Myometrial cell (primary cell): ENCODE data around the gene VAV1. TPM values are rescaled to one million over a fixed set of nuclear protein-coding genes. Genes with fewer than 3 reads are reported as not detected.

ENCODE experiments used
- total RNA-seq: library from RNA; depleted of rRNA; stranded (reverse); fragments of >200 nt; gene quantifications from 2 replicates; pipeline ENCODE4 v1.2.3, GENCODE V29; 2015

The VAV1 gene
- not detected in 2 replicates for total RNA-seq

GRCh38 chr19:6772028-6772865, at the start of gene VAV1:
VAV1 (plus strand) TSS chr19:6772708; CDS start chr19:6772808, 100 bp downstream.

GRCh38 chr19:6737284-6737872, 35.1 kb upstream of the VAV1 start, which contains the start of gene GPR108:
GPR108 (minus strand) TSS chr19:6737580; CDS start chr19:6737576, 4 bp downstream.

GRCh38 chr19:6739390-6739882, 33.1 kb upstream of the VAV1 start, which contains the start of gene TRIP10:
TRIP10 (plus strand) TSS chr19:6739680; CDS start chr19:6739762, 82 bp downstream.

GRCh38 chr19:6767357-6768235, 4.9 kb upstream of the VAV1 start, which contains the start of gene SH2D3A:
SH2D3A (minus strand) TSS chr19:6767435; CDS start chr19:6763748, 3,687 bp downstream.

GRCh38 chr19:6887316-6887715, 114.8 kb downstream of the VAV1 start, which contains the start of gene ADGRE1:
ADGRE1 (plus strand) TSS chr19:6887579; CDS start chr19:6887609, 30 bp downstream.

Other genes starting within 250 kb of the VAV1 start
- gene TNFSF9, start 241.7 kb upstream of the VAV1 start, total RNA-seq, result 1.2 and 1.6 TPM in 2 replicates
- not detected in 2 replicates for gene CD70, start 181.6 kb upstream of the VAV1 start, total RNA-seq
- not detected in 2 replicates for gene TNFSF14, start 102.5 kb upstream of the VAV1 start, total RNA-seq
- 3.5 and 9.4 TPM in 2 replicates for gene C3, start 52.1 kb upstream of the VAV1 start, total RNA-seq
- gene GPR108, start 35.1 kb upstream of the VAV1 start, total RNA-seq, result 51.2 and 59.1 TPM in 2 replicates
- gene TRIP10, start 33.0 kb upstream of the VAV1 start, total RNA-seq, result 57.9 and 60.8 TPM in 2 replicates
- 0.18 TPM in 1 of 2 replicates, not detected in the other for gene SH2D3A, start 5.3 kb upstream of the VAV1 start, total RNA-seq
- gene ADGRE1, start 114.9 kb downstream of the VAV1 start, total RNA-seq, result not detected in 2 replicates
- gene MBD3L2B, start 248.7 kb downstream of the VAV1 start, total RNA-seq, result not detected in 2 replicates